Mucosa of gallbladder (tissue), 1 donor: Measurements from ENCODE around the gene VAC14. TPM values are rescaled to one million over a fixed set of nuclear protein-coding genes. Genes with fewer than 3 reads are reported as not detected.
"Not testable (repeated sequence)": the region's sequence is repeated elsewhere in the genome, so short reads cannot be mapped to it uniquely, and the experiment has no call there.

ENCODE experiments used
- DNase-seq: peaks from one replicate; pipeline ENCODE4 v3.0.0-alpha.2; 2020; ENCODE audit warnings: low spot score
- total RNA-seq: library from RNA; stranded (reverse); gene quantifications from one replicate; pipeline ENCODE4 v1.2.1, GENCODE V29; 2021
- donor health status: DM: no; HTN: no; CAD: no.

VAC14 gene
- total RNA-seq = 32.6 TPM

- peak; percentile 94 for DNase-seq
These were observed at the start of gene VAC14 for GRCh38 chr16:70800781-70801480. VAC14 (minus strand) TSS chr16:70801158; CDS start chr16:70800900, 258 bp downstream.

- not testable (repeated sequence) for DNase-seq
These were observed 22.6 kb upstream of the VAC14 start for GRCh38 chr16:70823498-70824118.

- not testable (repeated sequence) for DNase-seq
These were observed 21.8 kb upstream of the VAC14 start for GRCh38 chr16:70822734-70823133.

- DNase-seq = not testable (repeated sequence)
These were observed 17.1 kb upstream of the VAC14 start for GRCh38 chr16:70818088-70818487.

- DNase-seq = no peak
These were observed 8.6 kb upstream of the VAC14 start for GRCh38 chr16:70809392-70810060.

- DNase-seq = no peak
These were observed 7.4 kb upstream of the VAC14 start for GRCh38 chr16:70808371-70808770.

- DNase-seq = no peak
These were observed 4.8 kb upstream of the VAC14 start for GRCh38 chr16:70805787-70806186.

- no peak for DNase-seq
These were observed 4.4 kb upstream of the VAC14 start for GRCh38 chr16:70805380-70805779.

- no peak for DNase-seq
These were observed 3.8 kb upstream of the VAC14 start for GRCh38 chr16:70804734-70805169.

GRCh38 chr16:70804153-70804733, 3.3 kb upstream of the VAC14 start:
- no peak for DNase-seq

GRCh38 chr16:70803319-70803718, 2.4 kb upstream of the VAC14 start:
- no peak for DNase-seq

- DNase-seq = no peak
These were observed 653 bp upstream of the VAC14 start for GRCh38 chr16:70801611-70802010.

- no peak for DNase-seq
These were observed 647 bp downstream of the VAC14 start for GRCh38 chr16:70800311-70800710.

- no peak for DNase-seq
These were observed 4.7 kb downstream of the VAC14 start for GRCh38 chr16:70796301-70796700.

- DNase-seq = no peak
These were observed 5.6 kb downstream of the VAC14 start for GRCh38 chr16:70795296-70795912.

- no peak for DNase-seq
These were observed 7.0 kb downstream of the VAC14 start for GRCh38 chr16:70793851-70794502.

GRCh38 chr16:70790815-70791214, 10.1 kb downstream of the VAC14 start:
- DNase-seq = no peak

GRCh38 chr16:70789595-70790447, 11.1 kb downstream of the VAC14 start:
- no peak for DNase-seq

- peak; percentile 50 for DNase-seq
These were observed 12.0 kb downstream of the VAC14 start for GRCh38 chr16:70788668-70789594.
